Measurements from ENCODE around the gene GPR107. TPM values are rescaled to one million over a fixed set of nuclear protein-coding genes. Genes with fewer than 3 reads are reported as not detected.

GPR107 gene
- total and polyA plus RNA-seq, 2 of the 8 experiments (the other 6 are each of a cell fraction or from before 2014, with no cell fraction given): 19.3 to 30.7 TPM

DNA sequence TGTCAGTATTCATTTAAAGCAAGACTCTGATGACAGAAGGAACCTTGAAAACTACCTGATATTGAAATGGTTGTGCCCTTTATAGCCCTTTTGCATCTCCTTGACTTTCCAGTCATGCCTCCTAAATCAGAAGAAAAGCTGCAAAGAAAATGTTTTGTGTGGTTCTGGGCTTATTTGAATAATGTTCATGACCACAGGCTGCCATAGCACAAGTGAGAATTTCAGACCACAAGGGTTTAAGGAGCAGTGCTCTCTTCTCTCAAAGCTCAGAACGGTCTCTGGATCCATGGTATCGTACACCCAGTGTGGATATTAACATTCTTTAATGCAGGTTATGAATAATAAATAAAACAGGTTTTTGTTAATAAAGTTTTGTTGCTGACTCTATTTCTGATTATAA is 54.2 kb downstream of the GPR107 start:
- H2AFZ ChIP-seq (ENCODE audit: low read length): no peak overlapping the region
- no peak overlapping the region for H3K4me3 ChIP-seq (ENCODE audit: extremely low read depth in 1 of 4, insufficient read depth in 2 of 4, low read depth in 3 of 4, low read length in 4 of 4)
- H3K4me2 ChIP-seq (ENCODE audit: insufficient read depth in 1 of 2, low read depth in 2 of 2, low read length in 2 of 2): no peak overlapping the region
- peaks cover 3 to 26% (median 5%) of the 10 kb centered on the region in 4 experiments; a peak in 6 of 8 replicates for H3K36me3 ChIP-seq (ENCODE audit: control insufficient read depth in 2 of 4, insufficient read depth in 4 of 4, low read length in 3 of 4)
- H4K91ac ChIP-seq (replicated peaks; ENCODE audit: insufficient read length, low read length): no peak overlapping the region
- no peak overlapping the region for H4K5ac ChIP-seq (ENCODE audit: insufficient read length, low read depth, low read length)
- no peaks in the 10 kb centered on the region for H3K23me2 ChIP-seq (ENCODE audit: low read depth, low read length)
- no peak overlapping the region for H2BK5ac ChIP-seq (ENCODE audit: low read depth, low read length)
- H3K23ac ChIP-seq (ENCODE audit: insufficient read length): no peak overlapping the region
- H2AK5ac ChIP-seq (ENCODE audit: low read depth, low read length): no peak overlapping the region
- peaks cover 0 to 3% (median 0%) of the 10 kb centered on the region in 4 experiments; a peak in 1 of 7 replicates for H3K4me1 ChIP-seq (replicated peaks in 1 of 4; ENCODE audit: control insufficient read depth in 3 of 4, insufficient read depth in 4 of 4, low read length in 3 of 4)
- ChIA-PET POLR2A (ENCODE audit: partially characterized antibody) (interaction anchor here (0.7 to 1.3 kb wide), 3 partner anchors 62 to 267 kb away, joined by 3 to 4 read pairs (median 3); no protein-coding TSS in a partner anchor), CTCF (ENCODE audit: partially characterized antibody) (interaction anchor here (0.7 to 6.9 kb wide), 40 partner anchors 9 to 341 kb away, joined by 3 to 45 read pairs (median 5); no protein-coding TSS in a partner anchor)
- no peak overlapping the region for H3K14ac ChIP-seq (ENCODE audit: insufficient read length)
- TF ChIP-seq POLR2A (IDR thresholded peaks at IDR 0.05; ENCODE audit: control extremely low read depth in 1 of 2, low read depth in 2 of 2, low read length in 2 of 2) (no peak), MAFK (IDR thresholded peaks at IDR 0.05; ENCODE audit: low read depth, low read length) (no peak), BRCA1 (IDR thresholded peaks at IDR 0.05; ENCODE audit: low read depth, low read length) (no peak), CREB1 (IDR thresholded peaks at IDR 0.05) (no peak), JUN (IDR thresholded peaks at IDR 0.05; ENCODE audit: low read depth, low read length) (no peak), KDM4A (IDR thresholded peaks at IDR 0.05; ENCODE audit: low read depth, low read length, severe bottlenecking) (no peak), POU5F1 (IDR thresholded peaks at IDR 0.05; ENCODE audit: low read depth, low read length) (no peak), SIN3A (conservative IDR thresholded peaks at IDR 0.05 in 1 of 2, IDR thresholded peaks at IDR 0.05 in 1 of 2; ENCODE audit: low read depth in 1 of 2, low read length in 2 of 2) (no peak)
- TF ChIP-seq, protein P1, sequence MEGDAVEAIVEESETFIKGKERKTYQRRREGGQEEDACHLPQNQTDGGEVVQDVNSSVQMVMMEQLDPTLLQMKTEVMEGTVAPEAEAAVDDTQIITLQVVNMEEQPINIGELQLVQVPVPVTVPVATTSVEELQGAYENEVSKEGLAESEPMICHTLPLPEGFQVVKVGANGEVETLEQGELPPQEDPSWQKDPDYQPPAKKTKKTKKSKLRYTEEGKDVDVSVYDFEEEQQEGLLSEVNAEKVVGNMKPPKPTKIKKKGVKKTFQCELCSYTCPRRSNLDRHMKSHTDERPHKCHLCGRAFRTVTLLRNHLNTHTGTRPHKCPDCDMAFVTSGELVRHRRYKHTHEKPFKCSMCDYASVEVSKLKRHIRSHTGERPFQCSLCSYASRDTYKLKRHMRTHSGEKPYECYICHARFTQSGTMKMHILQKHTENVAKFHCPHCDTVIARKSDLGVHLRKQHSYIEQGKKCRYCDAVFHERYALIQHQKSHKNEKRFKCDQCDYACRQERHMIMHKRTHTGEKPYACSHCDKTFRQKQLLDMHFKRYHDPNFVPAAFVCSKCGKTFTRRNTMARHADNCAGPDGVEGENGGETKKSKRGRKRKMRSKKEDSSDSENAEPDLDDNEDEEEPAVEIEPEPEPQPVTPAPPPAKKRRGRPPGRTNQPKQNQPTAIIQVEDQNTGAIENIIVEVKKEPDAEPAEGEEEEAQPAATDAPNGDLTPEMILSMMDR (IDR thresholded peaks at IDR 0.05; ENCODE audit: control extremely low read depth in 1 of 3, insufficient read depth in 1 of 3, low read depth in 1 of 3, low read length in 3 of 3): no peak
- H3K9ac ChIP-seq (replicated peaks in 1 of 4; ENCODE audit: extremely low read depth in 1 of 4, low read depth in 3 of 4, low read length in 3 of 4): no peak overlapping the region
- no peak overlapping the region for H4K8ac ChIP-seq (ENCODE audit: extremely low read depth, insufficient read depth, low read length)
- no peaks in the 10 kb centered on the region for H3K27me3 ChIP-seq (replicated peaks in 1 of 4; ENCODE audit: control insufficient read depth in 3 of 4, extremely low read depth in 1 of 4, insufficient read depth in 3 of 4, low read length in 3 of 4)
- H4K20me1 ChIP-seq (replicated peaks in 1 of 2; ENCODE audit: control insufficient read depth in 1 of 2, insufficient read depth in 2 of 2, low read length in 2 of 2): no peaks in the 10 kb centered on the region
- H3K4ac ChIP-seq (replicated peaks; ENCODE audit: insufficient read length, low read depth, low read length): no peak overlapping the region
- DNase-seq (ENCODE audit: low read depth in 1 of 2, low spot score in 2 of 2) (no peak), FAIRE-seq (no peak)
- H2BK20ac ChIP-seq (ENCODE audit: low read length): no peak overlapping the region
- H3K56ac ChIP-seq (replicated peaks; ENCODE audit: insufficient read length, low read depth, low read length): no peak overlapping the region
- no peaks in the 10 kb centered on the region for H3K79me1 ChIP-seq (ENCODE audit: low read depth, low read length)
- H3K79me2 ChIP-seq (ENCODE audit: control insufficient read depth in 1 of 2, insufficient read depth in 2 of 2, low read length in 2 of 2): no peaks in the 10 kb centered on the region
- H2BK120ac ChIP-seq (replicated peaks; ENCODE audit: low read depth, low read length): no peak overlapping the region
- no peak overlapping the region for H3K27ac ChIP-seq (ENCODE audit: low read depth, low read length)
- WGBS, 2 experiments (ENCODE audit: extremely low coverage in 1 of 2, insufficient coverage in 1 of 2, insufficient read length in 1 of 2, insufficient replicate concordance in 2 of 2, low coverage in 1 of 2, low lambda C conversion rate in 2 of 2, missing lambda C conversion rate in 1 of 2): 89% methylated on average over 2 of the region's 2 CpGs; no CpG with 5 or more reads in 1 of the 2 experiments
- H2BK12ac ChIP-seq (ENCODE audit: low read depth, low read length): no peak overlapping the region
- no peak overlapping the region for H3K18ac ChIP-seq (ENCODE audit: extremely low read depth, low read length)
- no peak overlapping the region for H2BK15ac ChIP-seq (ENCODE audit: low read length)
- no peaks in the 10 kb centered on the region for H3K9me3 ChIP-seq (ENCODE audit: insufficient read depth in 2 of 2, low read depth in 1 of 2, low read length in 1 of 2)
